Loucy (cell line): ENCODE measurements around the gene VWA5B1.

Experiments
- EZH2phosphoT487 ChIP-seq: fragments of 200-600 bp; IDR thresholded peaks from 2 replicates; pipeline ENCODE4 v1.6.1; 2018; ENCODE audit warnings: antibody characterized with exemption, mild to moderate bottlenecking, moderate library complexity, borderline replicate concordance
- TF ChIP-seq, protein P1 (sequence below): fragments of 200-600 bp; sonication (generic); conservative IDR thresholded peaks from 2 replicates; pipeline ENCODE4 v1.5.1; 2014; ENCODE audit warnings: mild to moderate bottlenecking, antibody characterized with exemption, low read length

GRCh38 chr1:20265250-20265649 lies 25.4 kb upstream of the VWA5B1 start:
- TF ChIP-seq, protein P1, sequence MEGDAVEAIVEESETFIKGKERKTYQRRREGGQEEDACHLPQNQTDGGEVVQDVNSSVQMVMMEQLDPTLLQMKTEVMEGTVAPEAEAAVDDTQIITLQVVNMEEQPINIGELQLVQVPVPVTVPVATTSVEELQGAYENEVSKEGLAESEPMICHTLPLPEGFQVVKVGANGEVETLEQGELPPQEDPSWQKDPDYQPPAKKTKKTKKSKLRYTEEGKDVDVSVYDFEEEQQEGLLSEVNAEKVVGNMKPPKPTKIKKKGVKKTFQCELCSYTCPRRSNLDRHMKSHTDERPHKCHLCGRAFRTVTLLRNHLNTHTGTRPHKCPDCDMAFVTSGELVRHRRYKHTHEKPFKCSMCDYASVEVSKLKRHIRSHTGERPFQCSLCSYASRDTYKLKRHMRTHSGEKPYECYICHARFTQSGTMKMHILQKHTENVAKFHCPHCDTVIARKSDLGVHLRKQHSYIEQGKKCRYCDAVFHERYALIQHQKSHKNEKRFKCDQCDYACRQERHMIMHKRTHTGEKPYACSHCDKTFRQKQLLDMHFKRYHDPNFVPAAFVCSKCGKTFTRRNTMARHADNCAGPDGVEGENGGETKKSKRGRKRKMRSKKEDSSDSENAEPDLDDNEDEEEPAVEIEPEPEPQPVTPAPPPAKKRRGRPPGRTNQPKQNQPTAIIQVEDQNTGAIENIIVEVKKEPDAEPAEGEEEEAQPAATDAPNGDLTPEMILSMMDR, result no peak
- TF ChIP-seq EZH2phosphoT487, result no peak
